GM23248 (cell line): ENCODE data around the gene COL27A1. TPM values are rescaled to one million over a fixed set of nuclear protein-coding genes. Genes with fewer than 3 reads are reported as not detected.
"Not testable (repeated sequence)": the region's sequence is repeated elsewhere in the genome, so short reads cannot be mapped to it uniquely, and the experiment has no call there.

ENCODE experiments used
- DNase-seq: peaks from one replicate; pipeline ENCODE4 v3.0.0-alpha.2; 2015
- H2AFZ ChIP-seq: fragments of 200-600 bp; sonication (generic); 2 replicates; pipeline ENCODE4 v1.6.1; 2016; ENCODE audit warnings: antibody characterized with exemption
- H3F3A ChIP-seq: fragments of 200-600 bp; sonication (generic); 2 replicates; pipeline ENCODE4 v1.6.1; 2016; ENCODE audit warnings: mild to moderate bottlenecking, antibody characterized with exemption, mixed run types; ENCODE audit not compliant: insufficient read depth
- H3K27ac ChIP-seq: fragments of 200-600 bp; sonication (generic); 2 replicates; pipeline ENCODE4 v1.5.1; 2016; ENCODE audit warnings: mild to moderate bottlenecking
- H3K27me3 ChIP-seq: fragments of 200-600 bp; sonication (generic); replicated peaks from 2 replicates; pipeline ENCODE4 v1.6.1; 2016; ENCODE audit warnings: mild to moderate bottlenecking; ENCODE audit not compliant: insufficient read depth
- H3K36me3 ChIP-seq: fragments of 200-600 bp; sonication (generic); 2 replicates; pipeline ENCODE4 v1.6.1; 2016; ENCODE audit warnings: low read depth, mild to moderate bottlenecking
- H3K4me1 ChIP-seq: fragments of 200-600 bp; sonication (generic); 2 replicates; pipeline ENCODE4 v1.6.1; 2016; ENCODE audit warnings: mild to moderate bottlenecking; ENCODE audit not compliant: insufficient read depth
- H3K4me2 ChIP-seq: fragments of 200-600 bp; sonication (generic); one replicate; pipeline ENCODE4 v1.6.1; 2016; ENCODE audit warnings: mild to moderate bottlenecking; ENCODE audit not compliant: unreplicated experiment
- H3K4me3 ChIP-seq: fragments of 200-600 bp; sonication (generic); 2 replicates; pipeline ENCODE4 v1.5.1; 2016; ENCODE audit warnings: mild to moderate bottlenecking
- H3K79me2 ChIP-seq: fragments of 200-600 bp; sonication (generic); 2 replicates; pipeline ENCODE4 v1.6.1; 2016; ENCODE audit warnings: mild to moderate bottlenecking; ENCODE audit not compliant: insufficient read depth
- H3K9ac ChIP-seq: fragments of 200-600 bp; sonication (generic); 2 replicates; pipeline ENCODE4 v1.6.1; 2016; ENCODE audit warnings: mild to moderate bottlenecking
- H3K9me2 ChIP-seq: fragments of 200-600 bp; sonication (generic); 2 replicates; pipeline ENCODE4 v1.6.1; 2016; ENCODE audit warnings: mixed run types, mild to moderate bottlenecking, moderate library complexity; ENCODE audit not compliant: insufficient read depth
- H3K9me3 ChIP-seq: fragments of 200-600 bp; sonication (generic); one replicate; pipeline ENCODE4 v1.6.1; 2017; ENCODE audit warnings: low read depth
- H4K20me1 ChIP-seq: fragments of 200-600 bp; sonication (generic); 2 replicates; pipeline ENCODE4 v1.6.0; 2016; ENCODE audit not compliant: insufficient read depth
- EZH2 ChIP-seq: fragments of 200-600 bp; sonication (generic); IDR thresholded peaks from 2 replicates; pipeline ENCODE4 v1.6.1; 2018; ENCODE audit warnings: antibody characterized with exemption, mild to moderate bottlenecking; ENCODE audit not compliant: insufficient read depth, poor library complexity, severe bottlenecking
- EZH2phosphoT487 ChIP-seq: fragments of 200-600 bp; sonication (generic); IDR thresholded peaks from 2 replicates; pipeline ENCODE4 v1.6.1; 2018; ENCODE audit warnings: antibody characterized with exemption, moderate library complexity, mild to moderate bottlenecking, low read depth; ENCODE audit not compliant: insufficient read depth
- WGBS, 2 experiments: methylation state at CpG; one replicate each; pipeline ENCODE4 v1.1.6; 2015 to 2017; ENCODE audit warnings: low lambda C conversion rate in 2 of 2, low coverage in 1 of 2; ENCODE audit errors: missing lambda C conversion rate in 2 of 2; 5-methylcytosine and 5-hydroxymethylcytosine counted together
- in situ Hi-C: fragments of 300-500 bp; cut with MboI; formaldehyde crosslinking; loops from 2 replicates; pipeline ENCODE4 v1.15.0; 2020
- polyA plus RNA-seq: library from polyadenylated mRNA; unstranded; fragments of >200 nt; fragmentation: Nextera tagmentation; extraction: Ambion mirVana; gene quantifications from 2 replicates; pipeline ENCODE4 v1.2.1, GENCODE V29; 2016
- total RNA-seq: library from RNA; depleted of rRNA; stranded (reverse); fragments of >200 nt; shearing (Covaris generic); gene quantifications from 2 replicates; pipeline ENCODE4 v1.2.3, GENCODE V29; 2014

The COL27A1 gene
- total and polyA plus RNA-seq, 2 experiments from 2014 or later = 1.6 to 2.3 TPM

DNA sequence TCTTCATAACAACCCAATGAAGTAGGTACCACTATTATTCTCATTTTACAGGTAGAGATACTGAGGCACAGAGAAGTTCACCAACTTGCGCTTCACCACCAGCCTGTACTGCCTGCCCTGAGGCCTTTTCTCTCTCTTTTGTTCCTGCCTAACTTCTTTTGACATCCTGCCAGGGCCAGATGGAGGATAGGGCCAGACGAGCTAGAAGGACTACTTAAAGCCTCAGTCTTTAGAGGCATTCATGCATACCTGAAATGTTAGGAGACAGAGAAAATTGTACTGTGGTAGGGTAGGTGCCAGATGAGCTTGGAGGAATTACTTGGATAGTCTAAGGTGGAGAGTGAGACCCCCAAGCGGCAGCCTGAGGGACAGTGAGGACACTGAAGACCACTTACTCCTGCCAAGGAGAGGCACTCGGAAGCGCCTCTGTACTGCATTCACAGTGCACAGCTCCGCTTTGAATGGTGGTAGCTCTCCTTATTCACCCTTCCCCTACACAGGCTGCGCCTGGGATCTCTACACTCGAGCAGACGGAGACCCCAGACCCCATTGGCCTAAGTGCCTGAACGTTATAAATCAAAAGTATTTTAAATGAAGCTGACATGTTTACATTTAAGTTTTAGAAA is 161.4 kb downstream of the COL27A1 start:
- in situ Hi-C loops = no loop called here
- Histone ChIP-seq H3K9me2 (no peaks in the 10 kb centered on the region), H4K20me1 (no peaks in the 10 kb centered on the region), H3K4me1 (0 out of 2 replicates have a peak, but pooled peaks cover 7% of the 10 kb centered on the region), H3K9me3 (no peaks in the 10 kb centered on the region), H3K4me3 (no peak overlapping the region), H3K9ac (no peak overlapping the region), H3K4me2 (no peak overlapping the region), H3K36me3 (no peaks in the 10 kb centered on the region), H3K27me3 (no peaks in the 10 kb centered on the region), H3F3A (no peaks in the 10 kb centered on the region), H2AFZ (no peak overlapping the region), H3K27ac (no peak overlapping the region), H3K79me2 (no peaks in the 10 kb centered on the region)
- 66 to 74% methylated on average over 10 of the region's 10 CpGs for WGBS, 2 experiments
- no peak for DNase-seq
- no peak for TF ChIP-seq EZH2phosphoT487
- TF ChIP-seq EZH2 = no peak

DNA sequence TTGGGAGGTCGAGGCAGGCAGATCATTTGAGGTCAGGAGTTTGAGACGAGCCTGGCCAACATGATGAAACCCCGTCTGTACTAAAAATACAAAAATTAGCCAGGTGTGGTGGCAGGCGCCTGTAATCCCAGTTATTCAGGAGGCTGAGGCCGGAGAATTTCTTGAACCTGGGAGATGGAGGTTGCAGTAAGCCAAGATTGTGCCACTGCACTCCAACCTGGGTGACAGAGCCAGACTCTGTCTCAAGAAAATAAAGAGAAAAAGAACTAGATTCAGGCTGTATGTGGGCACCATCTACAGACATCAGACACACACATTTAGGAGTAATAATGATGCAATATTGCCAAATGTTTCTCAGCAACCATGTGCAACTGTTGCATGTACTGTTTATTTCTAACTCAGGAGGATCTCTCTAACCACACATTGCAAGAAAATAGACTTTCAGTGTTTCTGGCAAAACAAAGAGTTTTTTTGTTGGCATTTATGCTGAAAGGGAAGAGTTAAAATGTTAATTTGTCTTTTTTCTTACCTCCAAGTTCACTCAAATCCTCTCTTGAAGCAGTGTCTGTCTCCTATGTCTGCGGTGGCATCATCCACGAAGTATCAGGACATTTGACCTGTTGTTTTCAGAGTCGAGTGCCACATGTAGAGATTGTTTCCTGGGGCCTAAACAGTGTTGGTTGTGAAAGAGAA is 162.5 kb downstream of the COL27A1 start:
- Histone ChIP-seq H3K9me3 (no peaks in the 10 kb centered on the region), H3K4me1 (0 out of 2 replicates have a peak, but pooled peaks cover 7% of the 10 kb centered on the region), H3K9me2 (no peaks in the 10 kb centered on the region), H3K4me2 (no peak overlapping the region), H3K79me2 (no peaks in the 10 kb centered on the region), H3F3A (no peaks in the 10 kb centered on the region), H2AFZ (peak overlapping the region; percentile 62), H3K36me3 (no peaks in the 10 kb centered on the region), H4K20me1 (no peaks in the 10 kb centered on the region), H3K27ac (no peak overlapping the region), H3K9ac (0 out of 2 replicates have a peak overlapping the region, but pooled peaks have one; percentile 44), H3K27me3 (no peaks in the 10 kb centered on the region), H3K4me3 (no peak overlapping the region)
- 80 to 85% methylated on average over 8 of the region's 8 CpGs for WGBS, 2 experiments
- DNase-seq = peak; percentile 63
- no peak for TF ChIP-seq EZH2phosphoT487
- no peak for TF ChIP-seq EZH2
- in situ Hi-C loops = no loop called here

- no peaks in the 10 kb centered on the region for H3K9me3 ChIP-seq
- H3K4me3 ChIP-seq = no peak overlapping the region
- no peaks in the 10 kb centered on the region for H3K27me3 ChIP-seq
- H2AFZ ChIP-seq = peak overlapping the region; percentile 62
- no peaks in the 10 kb centered on the region for H3K79me2 ChIP-seq
- no peak overlapping the region for H3K27ac ChIP-seq
- no peaks in the 10 kb centered on the region for H4K20me1 ChIP-seq
- DNase-seq = no peak
- no peak overlapping the region for H3K4me2 ChIP-seq
- H3F3A ChIP-seq = no peaks in the 10 kb centered on the region
- H3K9ac ChIP-seq = no peak overlapping the region
- TF ChIP-seq EZH2phosphoT487 (no peak), EZH2 (no peak)
- H3K36me3 ChIP-seq = no peaks in the 10 kb centered on the region
- no peaks in the 10 kb centered on the region for H3K9me2 ChIP-seq
- 80 to 88% methylated on average over 8 of the region's 8 CpGs for WGBS, 2 experiments
- in situ Hi-C loops = no loop called here
- H3K4me1 ChIP-seq = 0 out of 2 replicates have a peak, but pooled peaks cover 7% of the 10 kb centered on the region
Measured at GRCh38 chr9:114318416-114318815, 163.1 kb downstream of the COL27A1 start.

GRCh38 chr9:114319147-114319546 is 163.8 kb downstream of the COL27A1 start:
- Histone ChIP-seq H2AFZ (no peak overlapping the region), H3K9me2 (no peaks in the 10 kb centered on the region), H3K9me3 (no peaks in the 10 kb centered on the region), H3K4me2 (no peak overlapping the region), H3K79me2 (no peaks in the 10 kb centered on the region), H3K4me1 (0 out of 2 replicates have a peak, but pooled peaks cover 7% of the 10 kb centered on the region), H3K9ac (no peak overlapping the region), H3K4me3 (no peak overlapping the region), H3K27ac (no peak overlapping the region), H4K20me1 (no peaks in the 10 kb centered on the region), H3K36me3 (no peaks in the 10 kb centered on the region), H3K27me3 (no peaks in the 10 kb centered on the region), H3F3A (no peaks in the 10 kb centered on the region)
- no peak for TF ChIP-seq EZH2phosphoT487
- no peak for TF ChIP-seq EZH2
- no peak for DNase-seq
- in situ Hi-C loops = no loop called here
- WGBS, 2 experiments = 92 to 99% methylated on average over 3 of the region's 3 CpGs

GRCh38 chr9:114320710-114321109 is 165.4 kb downstream of the COL27A1 start:
- H3K79me2 ChIP-seq, in situ Hi-C loops, H3K9me2 ChIP-seq, H3K27me3 ChIP-seq, H3K4me2 ChIP-seq, H3K36me3 ChIP-seq, H4K20me1 ChIP-seq, H3K9me3 ChIP-seq, H3K9ac ChIP-seq, H3K4me1 ChIP-seq, H3K27ac ChIP-seq, H3F3A ChIP-seq, H2AFZ ChIP-seq, H3K4me3 ChIP-seq: not testable (repeated sequence)
- peak; percentile 77 for DNase-seq
- 77 to 89% methylated on average over 7 of the region's 7 CpGs for WGBS, 2 experiments
